Stimulated activated CD8-positive, alpha-beta memory T cell treated with anti-CD3 and anti-CD28 coated beads, Interleukin-2, amount 100 ng/mL, for 1 hour (primary cell): ENCODE data around the gene PLXNB1.
A peak's percentile ranks its signal among the peaks of the same experiment; 100 is the strongest.
"Not testable (repeated sequence)": the region's sequence is repeated elsewhere in the genome, so short reads cannot be mapped to it uniquely, and the experiment has no call there.

Experiments
- DNase-seq, 2 donors: peaks; one replicate each; pipeline ENCODE4 v3.0.0-alpha.2; 2020; ENCODE audit warnings: low read depth in 2 of 2

Gene PLXNB1

GRCh38 chr3:48429960-48430707 lies at the start of gene PLXNB1:
Gene PLXNB1, minus strand, starts transcription at chr3:48430086. Its CDS starts 5,475 bp downstream, at chr3:48424611.
- no peak for DNase-seq

GRCh38 chr3:48478626-48479555 lies 49.0 kb upstream of the PLXNB1 start:
- no peak for DNase-seq

- no peak for DNase-seq
These were observed 48.2 kb upstream of the PLXNB1 start for GRCh38 chr3:48477959-48478520.

GRCh38 chr3:48476426-48477053 lies 46.7 kb upstream of the PLXNB1 start:
- no peak for DNase-seq

- DNase-seq: no peak
These were observed 45.3 kb upstream of the PLXNB1 start for GRCh38 chr3:48475188-48475587.

GRCh38 chr3:48474619-48475018 lies 44.7 kb upstream of the PLXNB1 start:
- no peak for DNase-seq

GRCh38 chr3:48474031-48474430 lies 44.1 kb upstream of the PLXNB1 start:
- not testable (repeated sequence) for DNase-seq

GRCh38 chr3:48473617-48473952 lies 43.7 kb upstream of the PLXNB1 start:
- no peak for DNase-seq

- peak; percentile 80 to 93 for DNase-seq
These were observed 43.2 kb upstream of the PLXNB1 start for GRCh38 chr3:48472923-48473616.

GRCh38 chr3:48472673-48472922 lies 42.7 kb upstream of the PLXNB1 start:
- no peak for DNase-seq

- DNase-seq: no peak
These were observed 40.4 kb upstream of the PLXNB1 start for GRCh38 chr3:48470286-48470685.

- no peak for DNase-seq
These were observed 39.4 kb upstream of the PLXNB1 start for GRCh38 chr3:48469046-48469915.

- DNase-seq: no peak
These were observed 38.4 kb upstream of the PLXNB1 start for GRCh38 chr3:48468329-48468731.

- no peak for DNase-seq
These were observed 37.8 kb upstream of the PLXNB1 start for GRCh38 chr3:48467473-48468267.

GRCh38 chr3:48467110-48467454 lies 37.2 kb upstream of the PLXNB1 start:
- DNase-seq: no peak

GRCh38 chr3:48466386-48467109 lies 36.7 kb upstream of the PLXNB1 start:
- DNase-seq: no peak

- DNase-seq: peak; percentile 58 to 65
These were observed 35.9 kb upstream of the PLXNB1 start for GRCh38 chr3:48465531-48466378.

- DNase-seq: no peak
These were observed 35.3 kb upstream of the PLXNB1 start for GRCh38 chr3:48465237-48465530.
